Lower leg skin (tissue), 3 donors: ENCODE results near the gene CDV3.

ENCODE experiments used
- POLR2A ChIP-seq, 2 donors: fragments of 450-650 bp; IDR thresholded peaks; one replicate each; pipeline ENCODE4 v1.6.1; 2016 to 2017; ENCODE audit warnings: antibody characterized with exemption in 2 of 2, mild to moderate bottlenecking in 1 of 2, moderate library complexity in 1 of 2
- TF ChIP-seq, protein P1 (sequence below), 3 donors: fragments of 450-650 bp; IDR thresholded peaks; one replicate each; pipeline ENCODE4 v1.5.1; 2016; ENCODE audit warnings: antibody characterized with exemption in 3 of 3, mild to moderate bottlenecking in 3 of 3, moderate library complexity in 2 of 3

DNA sequence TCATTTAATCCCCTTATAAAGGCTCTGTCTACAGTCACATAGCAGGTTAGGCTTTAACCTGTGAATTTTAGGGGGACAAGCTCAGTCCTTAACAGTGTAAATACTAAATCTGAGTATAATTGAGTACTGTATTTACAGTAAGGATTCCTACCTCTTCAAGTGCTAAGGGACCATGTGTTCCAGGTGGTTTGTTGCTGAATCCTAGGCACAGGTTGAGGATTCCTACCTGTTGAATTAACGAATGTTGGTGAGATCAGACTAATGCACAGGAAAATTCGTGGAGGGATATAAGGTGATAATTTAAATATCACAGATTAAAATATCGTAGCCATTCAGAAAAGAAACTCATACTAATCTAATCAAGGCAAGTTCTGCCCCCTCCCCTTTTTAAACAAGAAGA, 24.9 kb downstream of the CDV3 start:
- TF ChIP-seq, protein P1, sequence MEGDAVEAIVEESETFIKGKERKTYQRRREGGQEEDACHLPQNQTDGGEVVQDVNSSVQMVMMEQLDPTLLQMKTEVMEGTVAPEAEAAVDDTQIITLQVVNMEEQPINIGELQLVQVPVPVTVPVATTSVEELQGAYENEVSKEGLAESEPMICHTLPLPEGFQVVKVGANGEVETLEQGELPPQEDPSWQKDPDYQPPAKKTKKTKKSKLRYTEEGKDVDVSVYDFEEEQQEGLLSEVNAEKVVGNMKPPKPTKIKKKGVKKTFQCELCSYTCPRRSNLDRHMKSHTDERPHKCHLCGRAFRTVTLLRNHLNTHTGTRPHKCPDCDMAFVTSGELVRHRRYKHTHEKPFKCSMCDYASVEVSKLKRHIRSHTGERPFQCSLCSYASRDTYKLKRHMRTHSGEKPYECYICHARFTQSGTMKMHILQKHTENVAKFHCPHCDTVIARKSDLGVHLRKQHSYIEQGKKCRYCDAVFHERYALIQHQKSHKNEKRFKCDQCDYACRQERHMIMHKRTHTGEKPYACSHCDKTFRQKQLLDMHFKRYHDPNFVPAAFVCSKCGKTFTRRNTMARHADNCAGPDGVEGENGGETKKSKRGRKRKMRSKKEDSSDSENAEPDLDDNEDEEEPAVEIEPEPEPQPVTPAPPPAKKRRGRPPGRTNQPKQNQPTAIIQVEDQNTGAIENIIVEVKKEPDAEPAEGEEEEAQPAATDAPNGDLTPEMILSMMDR (IDR thresholded peaks at IDR 0.05), result no peak
- no peak for TF ChIP-seq POLR2A (IDR thresholded peaks at IDR 0.05)
